OCI-LY1 (cell line): ENCODE results near the gene ACOT11.

Experiments used
- H2AFZ ChIP-seq: fragments of 200-600 bp; sonication (generic), shearing (Covaris generic); 2 replicates; pipeline ENCODE4 v1.6.0; 2014; ENCODE audit warnings: antibody characterized with exemption, mild to moderate bottlenecking, low read length
- H3F3A ChIP-seq: fragments of 200-600 bp; sonication (generic), shearing (Covaris generic); 2 replicates; pipeline ENCODE4 v1.6.0; 2014; ENCODE audit warnings: mild to moderate bottlenecking, antibody characterized with exemption, low read length, moderate library complexity; ENCODE audit not compliant: insufficient read depth
- H3K27ac ChIP-seq: fragments of 200-600 bp; sonication (generic); 2 replicates; pipeline ENCODE4 v1.5.1; 2014; ENCODE audit warnings: low read length, mixed run types, mild to moderate bottlenecking, low read depth; ENCODE audit not compliant: poor library complexity, severe bottlenecking
- H3K27me3 ChIP-seq: fragments of 200-600 bp; sonication (generic); 2 replicates; pipeline ENCODE4 v1.6.0; 2014; ENCODE audit warnings: antibody characterized with exemption, mild to moderate bottlenecking, low read length, moderate library complexity; ENCODE audit not compliant: insufficient read depth
- H3K36me3 ChIP-seq: fragments of 200-600 bp; sonication (generic); 2 replicates; pipeline ENCODE4 v1.6.1; 2014; ENCODE audit warnings: mild to moderate bottlenecking, antibody characterized with exemption, low read length, moderate library complexity, mixed read lengths; ENCODE audit not compliant: insufficient read depth
- H3K4me1 ChIP-seq: fragments of 200-600 bp; sonication (generic); 2 replicates; pipeline ENCODE4 v1.5.1; 2014; ENCODE audit warnings: mild to moderate bottlenecking, low read length, moderate library complexity; ENCODE audit not compliant: insufficient read depth, severe bottlenecking
- H3K4me2 ChIP-seq: fragments of 200-600 bp; sonication (generic), shearing (Covaris generic); 2 replicates; pipeline ENCODE4 v1.6.1; 2014; ENCODE audit warnings: low read length
- H3K4me3 ChIP-seq: fragments of 200-600 bp; sonication (generic); 2 replicates; pipeline ENCODE4 v1.5.1; 2014; ENCODE audit warnings: low read length, low read depth, mild to moderate bottlenecking, mixed read lengths; ENCODE audit not compliant: poor library complexity, severe bottlenecking
- H3K79me2 ChIP-seq: fragments of 200-600 bp; shearing (Covaris generic); 2 replicates; pipeline ENCODE4 v1.6.1; 2016; ENCODE audit warnings: mixed run types, low read length, mixed read lengths; ENCODE audit not compliant: insufficient read depth
- H3K9ac ChIP-seq: fragments of 200-600 bp; sonication (generic), shearing (Covaris generic); 2 replicates; pipeline ENCODE4 v1.6.1; 2014; ENCODE audit warnings: mild to moderate bottlenecking, low read length, mixed read lengths
- H3K9me2 ChIP-seq: fragments of 200-600 bp; sonication (generic), shearing (Covaris generic); 2 replicates; pipeline ENCODE4 v1.6.1; 2014; ENCODE audit warnings: low read depth, mild to moderate bottlenecking, low read length, mixed read lengths
- H3K9me3 ChIP-seq: fragments of 200-600 bp; shearing (Covaris generic); 2 replicates; pipeline ENCODE4 v1.6.1; 2014; ENCODE audit warnings: low read length, mixed read lengths
- H4K20me1 ChIP-seq: fragments of 200-600 bp; sonication (generic), shearing (Covaris generic); 2 replicates; pipeline ENCODE4 v1.6.0; 2016; ENCODE audit warnings: mild to moderate bottlenecking, low read length; ENCODE audit not compliant: insufficient read depth
- EZH2 ChIP-seq: fragments of 200-600 bp; sonication (generic), shearing (Covaris generic); IDR thresholded peaks from 2 replicates; pipeline ENCODE4 v1.8.0; 2017; ENCODE audit warnings: borderline replicate concordance, mixed run types, mild to moderate bottlenecking, antibody characterized with exemption, low read length, moderate library complexity, mixed read lengths
- TF ChIP-seq, protein P1 (sequence below): fragments of 200-600 bp; sonication (generic), shearing (Covaris generic); IDR thresholded peaks from 2 replicates; pipeline ENCODE4 v1.5.1; 2017; ENCODE audit warnings: mild to moderate bottlenecking, antibody characterized with exemption, low read length, moderate library complexity, mixed read lengths

ACOT11 gene

GRCh38 chr1:54517496-54517895 is 30.5 kb upstream of the ACOT11 start:
- no peak overlapping the region for H3K27ac ChIP-seq
- H3K79me2 ChIP-seq, result no peaks in the 10 kb centered on the region
- no peak overlapping the region for H3K4me2 ChIP-seq
- H4K20me1 ChIP-seq, result no peaks in the 10 kb centered on the region
- no peaks in the 10 kb centered on the region; the same call in 1 of the 2 replicates for H3K27me3 ChIP-seq
- no peaks in the 10 kb centered on the region for H3K9me2 ChIP-seq
- no peak overlapping the region for H3K9ac ChIP-seq
- H3K36me3 ChIP-seq, result no peaks in the 10 kb centered on the region
- no peak overlapping the region for H2AFZ ChIP-seq
- no peaks in the 10 kb centered on the region for H3K4me1 ChIP-seq
- TF ChIP-seq, protein P1, sequence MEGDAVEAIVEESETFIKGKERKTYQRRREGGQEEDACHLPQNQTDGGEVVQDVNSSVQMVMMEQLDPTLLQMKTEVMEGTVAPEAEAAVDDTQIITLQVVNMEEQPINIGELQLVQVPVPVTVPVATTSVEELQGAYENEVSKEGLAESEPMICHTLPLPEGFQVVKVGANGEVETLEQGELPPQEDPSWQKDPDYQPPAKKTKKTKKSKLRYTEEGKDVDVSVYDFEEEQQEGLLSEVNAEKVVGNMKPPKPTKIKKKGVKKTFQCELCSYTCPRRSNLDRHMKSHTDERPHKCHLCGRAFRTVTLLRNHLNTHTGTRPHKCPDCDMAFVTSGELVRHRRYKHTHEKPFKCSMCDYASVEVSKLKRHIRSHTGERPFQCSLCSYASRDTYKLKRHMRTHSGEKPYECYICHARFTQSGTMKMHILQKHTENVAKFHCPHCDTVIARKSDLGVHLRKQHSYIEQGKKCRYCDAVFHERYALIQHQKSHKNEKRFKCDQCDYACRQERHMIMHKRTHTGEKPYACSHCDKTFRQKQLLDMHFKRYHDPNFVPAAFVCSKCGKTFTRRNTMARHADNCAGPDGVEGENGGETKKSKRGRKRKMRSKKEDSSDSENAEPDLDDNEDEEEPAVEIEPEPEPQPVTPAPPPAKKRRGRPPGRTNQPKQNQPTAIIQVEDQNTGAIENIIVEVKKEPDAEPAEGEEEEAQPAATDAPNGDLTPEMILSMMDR, result no peak
- no peak for TF ChIP-seq EZH2
- no peak overlapping the region for H3K4me3 ChIP-seq
- H3K9me3 ChIP-seq, result no peaks in the 10 kb centered on the region
- H3F3A ChIP-seq, result no peaks in the 10 kb centered on the region

DNA sequence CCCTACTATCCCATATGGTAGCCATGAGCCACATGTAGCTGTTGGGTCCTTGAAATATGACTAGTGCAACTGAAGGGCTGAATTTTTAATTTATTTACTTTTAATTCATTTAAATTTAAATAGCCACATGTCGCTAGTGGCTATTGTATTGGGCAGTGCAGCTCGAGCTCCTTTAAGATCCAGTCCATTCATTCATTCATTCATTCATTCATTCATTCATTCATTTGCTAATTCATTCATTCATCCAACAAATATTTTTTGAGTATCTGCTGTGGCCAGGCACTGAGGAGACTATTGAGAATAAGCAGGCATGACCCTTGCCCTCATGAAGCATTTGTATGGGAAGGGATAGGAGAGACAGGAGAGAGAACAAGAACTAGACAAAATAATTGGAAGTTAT is 29.5 kb upstream of the ACOT11 start:
- Histone ChIP-seq H3K36me3 (no peaks in the 10 kb centered on the region), H3K9me3 (no peaks in the 10 kb centered on the region), H3K27ac (no peak overlapping the region), H3K4me3 (no peak overlapping the region), H3K4me1 (no peaks in the 10 kb centered on the region), H3K27me3 (no peaks in the 10 kb centered on the region; the same call in 1 of the 2 replicates), H3K9ac (no peak overlapping the region), H3K9me2 (no peaks in the 10 kb centered on the region), H2AFZ (no peak overlapping the region), H3K4me2 (no peak overlapping the region), H3F3A (no peaks in the 10 kb centered on the region), H4K20me1 (no peaks in the 10 kb centered on the region), H3K79me2 (no peaks in the 10 kb centered on the region)
- TF ChIP-seq, protein P1, result no peak
- TF ChIP-seq EZH2, result no peak

- H3K4me2 ChIP-seq, result no peak overlapping the region
- H3F3A ChIP-seq, result no peaks in the 10 kb centered on the region
- TF ChIP-seq EZH2, result no peak
- TF ChIP-seq, protein P1, result peak; percentile 24; the same call in 1 of the 2 replicates
- H3K4me1 ChIP-seq, result no peaks in the 10 kb centered on the region
- H3K4me3 ChIP-seq, result no peak overlapping the region
- no peak overlapping the region for H3K9ac ChIP-seq
- no peaks in the 10 kb centered on the region for H3K9me3 ChIP-seq
- no peaks in the 10 kb centered on the region for H3K27me3 ChIP-seq
- H3K9me2 ChIP-seq, result no peaks in the 10 kb centered on the region
- no peak overlapping the region for H2AFZ ChIP-seq
- no peaks in the 10 kb centered on the region for H3K36me3 ChIP-seq
- no peak overlapping the region for H3K27ac ChIP-seq
- no peaks in the 10 kb centered on the region for H4K20me1 ChIP-seq
- no peaks in the 10 kb centered on the region for H3K79me2 ChIP-seq
Measured at GRCh38 chr1:54519709-54520108, 28.3 kb upstream of the ACOT11 start.
